Esophagus squamous epithelium (tissue), 4 donors: Measurements from ENCODE around the gene CAMK2D.

ENCODE experiments used
- CTCF ChIP-seq, 6 experiments: fragments of 450-650 bp in 4 of 6; fragments of 200-600 bp in 2 of 6; sonication (generic) in 2 of 6; IDR thresholded peaks; one replicate each; pipeline ENCODE4 v1.5.1; 2016 to 2019; ENCODE audit warnings: antibody characterized with exemption in 6 of 6, mild to moderate bottlenecking in 4 of 6, moderate library complexity in 4 of 6
- POLR2A ChIP-seq, 4 donors: fragments of 450-650 bp; IDR thresholded peaks; one replicate each; pipeline ENCODE4 v1.6.1; 2017; ENCODE audit warnings: antibody characterized with exemption in 4 of 4, mild to moderate bottlenecking in 4 of 4, moderate library complexity in 3 of 4

GRCh38 chr4:113482325-113482724, 279.2 kb downstream of the CAMK2D start:
- TF ChIP-seq CTCF (IDR thresholded peaks at IDR 0.05) = no peak
- TF ChIP-seq POLR2A (IDR thresholded peaks at IDR 0.05) = no peak
